ENCODE results near the gene CALHM2. TPM values are rescaled to one million over a fixed set of nuclear protein-coding genes. Genes with fewer than 3 reads are reported as not detected.

Gene CALHM2
- polyA plus RNA-seq, 2 of the 4 experiments (the other 2 are of a cell fraction), result 2.5 to 2.6 TPM

GRCh38 chr10:103443475-103444185, 8.5 kb downstream of the CALHM2 start:
- no peak overlapping the region for H3K4me2 ChIP-seq
- ChIA-PET POLR2A (no interaction called here), CTCF (interaction anchor here (0.8 to 2.1 kb wide), 4 partner anchors 10 to 42 kb away, joined by 3 to 6 read pairs (median 4); no protein-coding TSS in a partner anchor)
- H3K9me3 ChIP-seq, result no peaks in the 10 kb centered on the region
- H3K4me3 ChIP-seq, result no peak overlapping the region
- 95% methylated on average over 23 of the region's 23 CpGs for WGBS (ENCODE audit: missing lambda C conversion rate)
- FAIRE-seq (no peak), DNase-seq (ENCODE audit: low read depth in 1 of 2, low spot score in 1 of 2) (no peak), ATAC-seq (no peak)
- H3K27ac ChIP-seq, result no peak overlapping the region
- H3K4me1 ChIP-seq, result no peaks in the 10 kb centered on the region
- no peak for TF ChIP-seq ZNF302 (CRISPR knock-in tag; IDR thresholded peaks at IDR 0.05)

GRCh38 chr10:103442031-103442461, 10.1 kb downstream of the CALHM2 start:
- TF ChIP-seq HOXA7 (CRISPR knock-in tag; IDR thresholded peaks at IDR 0.05) (no peak), HES2 (IDR thresholded peaks at IDR 0.05) (no peak), ESRRA (IDR thresholded peaks at IDR 0.05; ENCODE audit: borderline replicate concordance, low read length) (no peak)
- WGBS (ENCODE audit: missing lambda C conversion rate), result 93% methylated on average over 13 of the region's 13 CpGs
- no peak overlapping the region for H3K4me2 ChIP-seq
- FAIRE-seq, result no peak
- CTCF ChIA-PET, result interaction anchor here (0.9 to 1.4 kb wide), 3 partner anchors 9 to 26 kb away, joined by 3 to 10 read pairs (median 3); no protein-coding TSS in a partner anchor
- H3K27ac ChIP-seq, result no peak overlapping the region
- no peak for ATAC-seq
- no peaks in the 10 kb centered on the region for H3K4me1 ChIP-seq
- POLR2A ChIA-PET, result no interaction called here
- H3K4me3 ChIP-seq, result no peak overlapping the region
- DNase-seq (ENCODE audit: low read depth in 1 of 2, low spot score in 1 of 2), result no peak
- H3K9me3 ChIP-seq, result no peaks in the 10 kb centered on the region

- H3K4me3 ChIP-seq, result no peak overlapping the region
- POLR2A ChIA-PET, result no interaction called here
- CTCF ChIA-PET, result interaction anchor here (0.9 kb wide), 1 partner anchor 16 kb away, joined by 3 read pairs; no protein-coding TSS in a partner anchor
- TF ChIP-seq ZSCAN20 (CRISPR knock-in tag; IDR thresholded peaks at IDR 0.05), result no peak
- TF ChIP-seq HEYL (CRISPR knock-in tag; IDR thresholded peaks at IDR 0.05), result no peak
- TF ChIP-seq TP53 (CRISPR knock-in tag; IDR thresholded peaks at IDR 0.05), result no peak
- TF ChIP-seq CTCF (IDR thresholded peaks at IDR 0.05), result no peak
- no peak for TF ChIP-seq ATOH8 (CRISPR knock-in tag; IDR thresholded peaks at IDR 0.05; ENCODE audit: low read depth)
- TF ChIP-seq HOXA7 (CRISPR knock-in tag; IDR thresholded peaks at IDR 0.05), result no peak
- no peak for TF ChIP-seq PHF8 (IDR thresholded peaks at IDR 0.05; ENCODE audit: borderline replicate concordance, low read depth)
- no peak for TF ChIP-seq RARB (CRISPR knock-in tag; IDR thresholded peaks at IDR 0.05)
- TF ChIP-seq HOXB5 (CRISPR knock-in tag; IDR thresholded peaks at IDR 0.05), result no peak
- H3K27ac ChIP-seq, result no peak overlapping the region
- no peak for ATAC-seq
- H3K4me2 ChIP-seq, result no peak overlapping the region
- no peaks in the 10 kb centered on the region for H3K9me3 ChIP-seq
- no peak for DNase-seq (ENCODE audit: low read depth in 1 of 2, low spot score in 1 of 2)
- FAIRE-seq, result no peak
- 93% methylated on average over 8 of the region's 8 CpGs for WGBS (ENCODE audit: missing lambda C conversion rate)
- H3K4me1 ChIP-seq, result no peaks in the 10 kb centered on the region
Measured at GRCh38 chr10:103441611-103442010, 10.6 kb downstream of the CALHM2 start.

- Histone ChIP-seq H3K4me3 (no peak overlapping the region), H3K4me1 (no peaks in the 10 kb centered on the region), H3K4me2 (no peak overlapping the region), H3K27ac (no peak overlapping the region), H3K9me3 (no peaks in the 10 kb centered on the region)
- TF ChIP-seq ESRRA (IDR thresholded peaks at IDR 0.05; ENCODE audit: borderline replicate concordance, low read length) (no peak), HOXB13 (CRISPR knock-in tag; IDR thresholded peaks at IDR 0.05; ENCODE audit: low read depth) (no peak)
- DNase-seq (ENCODE audit: low read depth in 1 of 2, low spot score in 1 of 2) (no peak), ATAC-seq (no peak), FAIRE-seq (no peak)
- WGBS (ENCODE audit: missing lambda C conversion rate), result 90% methylated on average over 8 of the region's 8 CpGs
- CTCF ChIA-PET, result interaction anchor here (1.0 to 1.9 kb wide), 4 partner anchors 9 to 45 kb away, joined by 4 to 5 read pairs (median 4); no protein-coding TSS in a partner anchor
- POLR2A ChIA-PET, result interaction anchor here (0.6 kb wide), 1 partner anchor 23 kb away, joined by 3 read pairs; no protein-coding TSS in a partner anchor
Measured at GRCh38 chr10:103441206-103441605, 11.0 kb downstream of the CALHM2 start.
